NCI-H524 treated with DMSO at 0.1 percent for 48 hours (cell line): Measurements from ENCODE around the gene TAMALIN.

Experiments used
- DNase-seq: peaks from one replicate; lab custom pipeline; 2025; lab: John Stamatoyannopoulos, UW

The TAMALIN gene

GRCh38 chr12:52014567-52015530 lies 8.1 kb downstream of the TAMALIN start:
- DNase-seq = no peak

- DNase-seq = no peak
Observed at GRCh38 chr12:52015532-52016041, 8.8 kb downstream of the TAMALIN start.

- no peak for DNase-seq
Observed at GRCh38 chr12:52018433-52019112, 11.8 kb downstream of the TAMALIN start.

- no peak for DNase-seq
Observed at GRCh38 chr12:52019113-52019770, 12.5 kb downstream of the TAMALIN start.

- DNase-seq = peak; percentile 46
Observed at GRCh38 chr12:52020539-52021336, 14.0 kb downstream of the TAMALIN start.

- no peak for DNase-seq
Observed at GRCh38 chr12:52022841-52023181, 16.1 kb downstream of the TAMALIN start.

- DNase-seq = no peak
Observed at GRCh38 chr12:52023182-52023975, 16.6 kb downstream of the TAMALIN start.

GRCh38 chr12:52023976-52024688 lies 17.4 kb downstream of the TAMALIN start:
- DNase-seq = no peak

- no peak for DNase-seq
Observed at GRCh38 chr12:52024845-52025230, 18.1 kb downstream of the TAMALIN start.

GRCh38 chr12:52026263-52026662 lies 19.5 kb downstream of the TAMALIN start:
- DNase-seq = no peak

- DNase-seq = no peak
Observed at GRCh38 chr12:52027085-52027843, 20.5 kb downstream of the TAMALIN start.

GRCh38 chr12:52029685-52030084 lies 22.9 kb downstream of the TAMALIN start:
- DNase-seq = peak; percentile 58

- no peak for DNase-seq
Observed at GRCh38 chr12:52032446-52032803, 25.7 kb downstream of the TAMALIN start.

GRCh38 chr12:52032804-52033445 lies 26.2 kb downstream of the TAMALIN start:
- DNase-seq = peak; percentile 77

GRCh38 chr12:52033446-52034140 lies 26.8 kb downstream of the TAMALIN start:
- DNase-seq = no peak

- no peak for DNase-seq
Observed at GRCh38 chr12:52035190-52035589, 28.4 kb downstream of the TAMALIN start.

- no peak for DNase-seq
Observed at GRCh38 chr12:52035926-52036325, 29.2 kb downstream of the TAMALIN start.

- DNase-seq = no peak
Observed at GRCh38 chr12:52036587-52037171, 29.9 kb downstream of the TAMALIN start.
